Osteocyte (in vitro differentiated cells): ENCODE results near the gene CFLAR. TPM values are rescaled to one million over a fixed set of nuclear protein-coding genes. Genes with fewer than 3 reads are reported as not detected.

Experiments
- DNase-seq: peaks from one replicate; pipeline ENCODE4 v3.0.0; 2021; ENCODE audit warnings: mixed read lengths; ENCODE audit not compliant: unreplicated experiment; ENCODE audit errors: extremely low spot score
- H3K27ac Mint-ChIP-seq: one replicate; pipeline ENCODE4 v1.8.0; 2021; ENCODE audit warnings: mild to moderate bottlenecking, mixed read lengths; ENCODE audit not compliant: unreplicated experiment
- H3K27me3 Mint-ChIP-seq: one replicate; pipeline ENCODE4 v1.8.0; 2021; ENCODE audit warnings: mixed read lengths; ENCODE audit not compliant: unreplicated experiment
- H3K36me3 Mint-ChIP-seq: one replicate; pipeline ENCODE4 v1.8.0; 2021; ENCODE audit warnings: mixed read lengths; ENCODE audit not compliant: unreplicated experiment
- H3K4me1 Mint-ChIP-seq: one replicate; pipeline ENCODE4 v1.8.0; 2021; ENCODE audit warnings: mixed read lengths; ENCODE audit not compliant: unreplicated experiment
- H3K4me3 Mint-ChIP-seq: one replicate; pipeline ENCODE4 v1.8.0; 2021; ENCODE audit warnings: mild to moderate bottlenecking, moderate library complexity, mixed read lengths; ENCODE audit not compliant: unreplicated experiment
- H3K9me3 Mint-ChIP-seq: one replicate; pipeline ENCODE4 v1.8.0; 2021; ENCODE audit warnings: mixed read lengths; ENCODE audit not compliant: unreplicated experiment
- CTCF ChIP-seq: fragments of 200-600 bp; sonication (generic); IDR thresholded peaks from 2 replicates; pipeline ENCODE4 v1.5.0; 2021; ENCODE audit warnings: antibody characterized with exemption, mild to moderate bottlenecking, moderate library complexity
- total RNA-seq: library from RNA; stranded (reverse); gene quantifications from 2 replicates; pipeline ENCODE4 v1.2.1, GENCODE V29; 2021

CFLAR gene
- total RNA-seq, 1 donor from 2014 or later: 45.8 TPM

- TF ChIP-seq CTCF: no peak
- Mint-ChIP-seq H3K9me3 (no peaks in the 10 kb centered on the region), H3K27me3 (no peaks in the 10 kb centered on the region), H3K27ac (peak overlapping the region; percentile 98), H3K4me1 (peaks cover 44% of the 10 kb centered on the region), H3K36me3 (peaks cover 7% of the 10 kb centered on the region), H3K4me3 (no peak overlapping the region)
- no peak for DNase-seq
Measured at GRCh38 chr2:201152999-201153815, 37.2 kb downstream of the CFLAR start.

- Mint-ChIP-seq H3K9me3 (no peaks in the 10 kb centered on the region), H3K27ac (no peak overlapping the region), H3K4me1 (peaks cover 32% of the 10 kb centered on the region), H3K4me3 (no peak overlapping the region), H3K36me3 (peaks cover 6% of the 10 kb centered on the region), H3K27me3 (no peaks in the 10 kb centered on the region)
- DNase-seq: no peak
- no peak for TF ChIP-seq CTCF
Measured at GRCh38 chr2:201154615-201155399, 38.8 kb downstream of the CFLAR start.

GRCh38 chr2:201156036-201156435 is 40.1 kb downstream of the CFLAR start:
- no peak overlapping the region for H3K27ac Mint-ChIP-seq
- TF ChIP-seq CTCF: no peak
- peaks cover 24% of the 10 kb centered on the region for H3K4me1 Mint-ChIP-seq
- H3K36me3 Mint-ChIP-seq: peaks cover 9% of the 10 kb centered on the region
- no peaks in the 10 kb centered on the region for H3K27me3 Mint-ChIP-seq
- no peaks in the 10 kb centered on the region for H3K9me3 Mint-ChIP-seq
- no peak overlapping the region for H3K4me3 Mint-ChIP-seq
- DNase-seq: no peak

GRCh38 chr2:201156640-201157039 is 40.7 kb downstream of the CFLAR start:
- Mint-ChIP-seq H3K27ac (no peak overlapping the region), H3K36me3 (peaks cover 9% of the 10 kb centered on the region)
- no peak for DNase-seq

More at GRCh38 chr2:201156640-201157039, 40.7 kb downstream of the CFLAR start:
- TF ChIP-seq CTCF: no peak
- Mint-ChIP-seq H3K9me3 (no peaks in the 10 kb centered on the region), H3K4me3 (no peak overlapping the region), H3K27me3 (no peaks in the 10 kb centered on the region), H3K4me1 (peaks cover 18% of the 10 kb centered on the region)
